Spleen (tissue), 7 donors: ENCODE data around the gene SPG11.

ENCODE experiments used
- POLR2A ChIP-seq, 3 donors: fragments of 450-650 bp; IDR thresholded peaks; one replicate each; pipeline ENCODE4 v1.5.1; 2017; ENCODE audit warnings: antibody characterized with exemption in 3 of 3, mild to moderate bottlenecking in 1 of 3
- POLR2AphosphoS5 ChIP-seq, 3 donors: sonication (generic); formaldehyde crosslinking; IDR thresholded peaks; one replicate each; pipeline ENCODE4 v1.5.1; 2017; ENCODE audit warnings: antibody characterized with exemption in 3 of 3
- TF ChIP-seq, protein P1 (sequence below), 11 experiments: fragments of 200-600 bp in 7 of 11; fragments of 450-650 bp in 4 of 11; sonication (generic) in 4 of 11; IDR thresholded peaks in 8 of 11; conservative IDR thresholded peaks in 3 of 11; 1 replicate in 7 of 11; 2 replicates in 4 of 11; pipeline versions ENCODE4 v1.4.0 to v1.8.0; 2016 to 2021; ENCODE audit warnings: antibody characterized with exemption in 11 of 11, inconsistent platforms in 4 of 11, mild to moderate bottlenecking in 1 of 11
- donor health status: DM: no; HTN: no; CAD: no; lungs with moderate emphysema.
- donor health status: DM: no; HTN: no; CAD: no.
- donor health status: DM: no; HTN: no; CAD: no.

DNA sequence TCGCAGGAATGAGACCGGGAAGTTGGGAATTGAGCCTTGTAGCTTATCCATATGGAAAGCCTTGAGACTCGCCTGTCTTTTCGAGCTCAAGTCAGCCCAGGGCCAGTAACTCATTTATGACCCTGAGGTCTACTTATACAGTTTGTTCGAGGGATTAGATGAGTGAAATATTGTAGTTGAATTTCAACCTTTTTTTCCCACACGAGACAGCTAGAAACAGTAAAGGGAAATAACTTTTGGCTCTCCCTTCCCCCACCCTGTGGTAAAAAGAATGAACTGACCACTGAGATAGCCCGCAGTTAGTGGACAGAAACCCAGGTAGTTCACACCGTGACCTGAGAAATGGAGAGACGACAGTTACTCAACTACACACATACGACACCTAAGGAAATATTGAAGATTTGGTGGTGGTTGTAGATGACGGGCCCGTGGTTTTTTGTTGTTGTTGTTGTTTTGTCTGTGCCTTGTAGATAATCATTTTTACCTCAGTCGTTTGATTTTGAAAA, 125.7 kb downstream of the SPG11 start:
- TF ChIP-seq POLR2A (IDR thresholded peaks at IDR 0.05) (no peak), POLR2AphosphoS5 (IDR thresholded peaks at IDR 0.05) (no peak)
- TF ChIP-seq, protein P1, sequence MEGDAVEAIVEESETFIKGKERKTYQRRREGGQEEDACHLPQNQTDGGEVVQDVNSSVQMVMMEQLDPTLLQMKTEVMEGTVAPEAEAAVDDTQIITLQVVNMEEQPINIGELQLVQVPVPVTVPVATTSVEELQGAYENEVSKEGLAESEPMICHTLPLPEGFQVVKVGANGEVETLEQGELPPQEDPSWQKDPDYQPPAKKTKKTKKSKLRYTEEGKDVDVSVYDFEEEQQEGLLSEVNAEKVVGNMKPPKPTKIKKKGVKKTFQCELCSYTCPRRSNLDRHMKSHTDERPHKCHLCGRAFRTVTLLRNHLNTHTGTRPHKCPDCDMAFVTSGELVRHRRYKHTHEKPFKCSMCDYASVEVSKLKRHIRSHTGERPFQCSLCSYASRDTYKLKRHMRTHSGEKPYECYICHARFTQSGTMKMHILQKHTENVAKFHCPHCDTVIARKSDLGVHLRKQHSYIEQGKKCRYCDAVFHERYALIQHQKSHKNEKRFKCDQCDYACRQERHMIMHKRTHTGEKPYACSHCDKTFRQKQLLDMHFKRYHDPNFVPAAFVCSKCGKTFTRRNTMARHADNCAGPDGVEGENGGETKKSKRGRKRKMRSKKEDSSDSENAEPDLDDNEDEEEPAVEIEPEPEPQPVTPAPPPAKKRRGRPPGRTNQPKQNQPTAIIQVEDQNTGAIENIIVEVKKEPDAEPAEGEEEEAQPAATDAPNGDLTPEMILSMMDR (IDR thresholded peaks at IDR 0.05 in 8 of 11, conservative IDR thresholded peaks at IDR 0.05 in 3 of 11) = peak in 1 of 11 experiments; percentile 5
